ENCODE measurements around the gene THSD8. TPM values are rescaled to one million over a fixed set of nuclear protein-coding genes. Genes with fewer than 3 reads are reported as not detected.
A peak's percentile ranks its signal among the peaks of the same experiment; 100 is the strongest.
"Not testable (repeated sequence)": the region's sequence is repeated elsewhere in the genome, so short reads cannot be mapped to it uniquely, and the experiment has no call there.

THSD8 gene
- total RNA-seq, 1 donor from 2014 or later: 1.5 TPM

DNA sequence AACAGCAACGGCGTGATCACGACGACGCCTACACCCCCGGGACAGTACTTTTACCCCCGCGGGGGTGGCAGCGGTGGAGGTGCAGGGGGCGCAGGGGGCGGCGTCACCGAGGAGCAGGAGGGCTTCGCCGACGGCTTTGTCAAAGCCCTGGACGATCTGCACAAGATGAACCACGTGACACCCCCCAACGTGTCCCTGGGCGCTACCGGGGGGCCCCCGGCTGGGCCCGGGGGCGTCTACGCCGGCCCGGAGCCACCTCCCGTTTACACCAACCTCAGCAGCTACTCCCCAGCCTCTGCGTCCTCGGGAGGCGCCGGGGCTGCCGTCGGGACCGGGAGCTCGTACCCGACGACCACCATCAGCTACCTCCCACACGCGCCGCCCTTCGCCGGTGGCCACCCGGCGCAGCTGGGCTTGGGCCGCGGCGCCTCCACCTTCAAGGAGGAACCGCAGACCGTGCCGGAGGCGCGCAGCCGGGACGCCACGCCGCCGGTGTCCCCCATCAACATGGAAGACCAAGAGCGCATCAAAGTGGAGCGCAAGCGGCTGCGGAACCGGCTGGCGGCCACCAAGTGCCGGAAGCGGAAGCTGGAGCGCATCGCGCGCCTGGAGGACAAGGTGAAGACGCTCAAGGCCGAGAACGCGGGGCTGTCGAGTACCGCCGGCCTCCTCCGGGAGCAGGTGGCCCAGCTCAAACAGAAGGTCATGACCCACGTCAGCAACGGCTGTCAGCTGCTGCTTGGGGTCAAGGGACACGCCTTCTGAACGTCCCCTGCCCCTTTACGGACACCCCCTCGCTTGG is 9.6 kb upstream of the THSD8 start:
- ATAC-seq (peak; percentile 0), DNase-seq (ENCODE audit: low spot score) (peak; percentile 80)

- ATAC-seq: no peak
- DNase-seq (ENCODE audit: low spot score): no peak
These were observed 9.0 kb upstream of the THSD8 start for GRCh38 chr19:12792853-12793289.

DNA sequence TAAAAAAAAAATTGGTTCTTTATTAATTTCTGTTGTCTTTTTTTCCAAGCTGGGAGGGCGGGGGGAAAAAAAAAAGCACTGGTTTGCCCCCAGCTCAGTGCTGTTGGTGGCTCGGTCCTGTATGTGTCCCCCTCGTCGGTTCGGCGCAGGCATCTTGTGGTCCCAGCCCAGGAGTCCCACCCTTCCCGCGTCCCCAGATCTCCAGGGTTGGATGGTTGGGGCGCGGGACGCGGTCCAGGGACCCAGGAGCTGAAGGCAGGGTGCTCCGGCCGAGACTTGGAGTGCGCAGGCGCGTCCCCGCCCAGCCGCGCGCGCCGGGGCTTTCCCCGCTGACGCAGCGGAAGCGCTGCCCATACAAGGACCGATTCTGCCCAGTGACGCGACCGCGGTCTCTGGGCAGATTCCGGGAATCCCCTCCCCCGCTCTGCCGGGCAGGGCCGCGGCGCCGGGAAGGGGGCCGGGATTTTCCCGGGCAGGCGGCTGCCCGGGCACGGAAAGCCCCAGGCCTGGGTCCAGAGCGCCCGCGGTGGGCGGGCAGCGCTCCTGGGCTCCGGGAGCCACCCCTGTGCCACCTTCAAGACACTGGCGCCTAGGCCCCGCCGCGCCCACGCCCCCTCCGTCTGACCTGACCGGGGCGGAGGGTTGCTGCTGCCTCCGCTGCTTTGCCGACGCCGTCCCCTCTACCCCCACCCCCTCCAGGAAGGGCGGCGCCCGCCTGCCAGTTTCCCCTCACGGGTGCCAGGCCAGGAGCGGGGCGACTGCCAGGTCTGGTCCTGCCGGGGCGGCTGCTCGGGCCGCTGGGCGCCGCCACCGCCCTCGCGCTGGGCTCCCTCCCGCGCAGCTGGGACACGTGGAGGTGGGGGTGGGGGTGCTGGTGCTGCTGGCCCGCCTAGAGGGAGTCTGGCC is 8.3 kb upstream of the THSD8 start:
- DNase-seq (ENCODE audit: low spot score): peak; percentile 98
- ATAC-seq: peak; percentile 49

GRCh38 chr19:12794196-12794941 is 7.5 kb upstream of the THSD8 start:
- ATAC-seq (no peak), DNase-seq (ENCODE audit: low spot score) (no peak)

DNA sequence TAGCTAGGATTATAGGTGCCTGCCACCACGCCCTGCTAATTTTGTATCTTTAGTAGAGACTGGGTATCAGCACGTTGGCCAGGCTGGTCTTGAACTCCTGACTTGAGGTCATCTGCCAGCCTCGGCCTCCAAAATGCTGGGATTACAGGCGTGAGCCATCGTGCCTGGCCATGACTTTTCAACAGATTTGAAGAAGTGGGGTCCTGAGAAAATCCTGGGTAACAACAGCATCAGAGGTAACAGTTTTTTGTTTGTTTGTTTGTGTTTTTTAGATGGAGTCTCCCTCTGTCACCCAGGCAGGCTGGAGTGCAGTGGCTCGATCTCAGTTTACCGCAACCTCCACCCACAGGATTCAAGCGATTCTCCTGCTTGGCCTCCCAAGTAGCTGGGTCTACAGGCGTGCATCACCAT is 6.9 kb upstream of the THSD8 start:
- DNase-seq (ENCODE audit: low spot score): no peak

GRCh38 chr19:12796146-12797071 is 5.5 kb upstream of the THSD8 start:
- peak; percentile 76 for DNase-seq (ENCODE audit: low spot score)
- peak; percentile 45 for ATAC-seq

More for the DNA sequence above, 6.9 kb upstream of the THSD8 start:
- ATAC-seq: no peak

GRCh38 chr19:12797141-12797587 is 4.7 kb upstream of the THSD8 start:
- ATAC-seq: no peak
- DNase-seq (ENCODE audit: low spot score): no peak

DNA sequence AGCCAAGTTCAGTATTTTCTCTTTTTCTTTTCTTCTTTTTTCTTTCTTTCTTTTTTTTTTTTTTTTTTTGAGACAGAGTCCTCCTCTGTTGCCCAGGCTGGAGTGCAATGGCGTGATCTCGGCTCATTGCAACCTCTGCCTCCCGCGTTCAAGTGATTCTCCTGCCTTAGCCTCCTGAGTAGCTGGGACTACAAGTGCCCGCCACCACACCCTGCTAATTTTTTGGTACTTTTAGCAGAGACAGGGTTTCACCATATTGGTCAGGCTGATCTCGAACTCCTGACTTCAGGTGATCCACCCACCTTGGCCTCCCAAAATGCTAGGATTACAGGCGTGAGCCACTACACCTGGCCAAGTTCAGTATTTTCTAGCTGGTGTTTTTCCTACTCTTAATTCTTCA is 4.3 kb upstream of the THSD8 start:
- not testable (repeated sequence) for ATAC-seq; DNase-seq (ENCODE audit: low spot score)

- DNase-seq (ENCODE audit: low spot score): no peak
- no peak for ATAC-seq
These were observed 2.0 kb upstream of the THSD8 start for GRCh38 chr19:12799742-12800465.

DNA sequence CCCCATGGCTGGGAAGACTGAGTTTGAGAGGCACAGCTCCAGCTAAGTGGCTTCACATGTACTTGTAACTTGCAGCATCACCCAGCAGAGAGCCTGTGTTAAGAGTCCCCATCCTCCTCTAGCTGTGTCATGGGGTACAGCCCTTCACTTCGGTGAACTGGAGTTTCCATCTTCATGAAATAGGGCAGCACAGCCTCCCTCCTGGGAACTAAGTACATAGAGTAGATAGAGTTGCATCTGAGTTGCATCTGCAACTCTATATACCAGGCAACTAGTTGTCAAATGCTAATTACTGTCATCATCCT is 1.5 kb upstream of the THSD8 start:
- DNase-seq (ENCODE audit: low spot score): no peak
- ATAC-seq: no peak

DNA sequence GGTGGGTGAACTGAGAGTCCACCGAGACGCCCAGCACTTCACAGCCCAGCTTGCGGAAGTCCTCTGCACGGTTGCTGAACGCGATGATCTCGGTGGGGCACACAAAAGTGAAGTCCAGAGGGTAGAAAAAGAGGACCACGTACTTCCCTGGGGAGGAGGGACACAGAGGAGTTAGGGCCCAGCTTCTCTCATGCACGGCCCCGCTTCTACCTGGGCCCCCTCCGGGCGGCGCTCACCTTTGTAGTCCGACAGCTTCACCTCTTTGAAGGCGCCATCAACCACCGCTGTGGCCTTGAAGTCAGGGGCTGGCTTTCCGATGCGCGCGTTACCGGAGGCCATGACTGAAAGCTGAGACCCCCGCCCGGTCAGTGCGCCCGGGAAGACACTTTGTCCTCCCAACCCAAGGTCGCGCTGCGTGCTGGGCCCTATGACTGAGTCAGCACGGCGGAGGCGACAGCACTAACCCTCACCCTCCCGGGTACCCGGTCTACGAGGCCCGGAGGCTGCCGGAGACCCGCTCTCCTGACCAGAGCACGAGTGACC is 875 bp upstream of the THSD8 start:
- DNase-seq (ENCODE audit: low spot score): no peak
- peak; percentile 19 for ATAC-seq

DNA sequence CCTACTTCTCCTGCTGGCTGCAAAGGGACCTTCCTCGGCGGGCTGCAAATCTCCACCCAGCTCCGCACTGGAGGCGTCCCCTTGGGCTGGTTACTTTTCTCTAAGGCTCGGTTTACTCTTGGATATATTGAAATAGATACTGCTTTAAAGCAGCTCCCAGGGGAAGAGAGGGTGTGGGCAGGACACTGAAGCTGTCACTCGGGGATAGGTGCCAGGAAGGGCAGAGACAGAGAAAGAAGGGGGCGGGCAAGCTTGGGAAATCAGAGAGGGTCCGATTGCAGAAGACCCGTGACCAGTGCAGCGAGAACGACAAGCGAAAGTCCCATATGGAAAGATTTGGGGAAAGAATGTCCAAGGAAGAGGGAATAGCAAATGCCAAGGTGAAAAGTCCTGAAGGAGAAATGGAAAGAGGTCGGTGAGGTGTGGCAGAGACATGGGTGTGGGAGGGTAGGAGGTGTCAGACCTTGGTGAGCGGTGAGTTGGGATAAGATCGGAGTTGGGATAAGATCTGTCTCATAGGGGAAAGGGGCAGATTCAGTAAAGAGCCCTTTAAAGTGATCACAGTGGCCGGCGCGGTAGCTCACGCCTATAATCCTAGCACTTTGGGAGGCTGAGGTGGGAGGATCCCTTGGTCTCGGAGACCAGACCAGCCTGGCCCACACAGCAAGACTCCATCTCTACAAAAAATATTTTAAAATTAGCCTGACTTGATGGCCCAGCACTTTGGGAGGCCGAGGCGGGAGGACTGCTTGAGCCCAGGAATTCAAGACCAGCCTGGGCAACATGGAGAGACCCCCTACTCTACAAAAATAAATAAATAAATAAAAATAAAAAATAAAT is 618 bp downstream of the THSD8 start:
- ATAC-seq (peak; percentile 52), DNase-seq (ENCODE audit: low spot score) (no peak)

DNA sequence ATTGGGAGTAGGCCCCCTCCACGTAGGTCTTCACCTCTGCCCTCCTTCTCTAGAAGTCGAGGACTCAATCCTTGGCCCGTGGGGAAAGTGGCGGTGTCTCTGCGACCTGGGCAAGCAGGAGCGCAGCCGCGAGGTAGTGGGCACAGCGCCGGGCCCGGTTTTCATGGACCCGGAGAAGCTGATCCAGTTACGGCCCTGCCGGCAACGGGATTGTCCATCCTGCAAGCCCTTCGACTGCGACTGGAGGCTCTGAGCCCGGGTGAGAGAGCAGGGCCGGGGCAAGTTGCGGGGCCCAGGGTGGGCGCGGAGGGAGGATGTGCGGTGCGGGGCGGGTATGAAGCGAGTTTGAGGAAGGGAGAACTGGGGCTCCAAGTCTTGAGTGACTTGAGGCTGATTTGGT is 2.2 kb downstream of the THSD8 start:
- no peak for DNase-seq (ENCODE audit: low spot score)
- no peak for ATAC-seq

DNA sequence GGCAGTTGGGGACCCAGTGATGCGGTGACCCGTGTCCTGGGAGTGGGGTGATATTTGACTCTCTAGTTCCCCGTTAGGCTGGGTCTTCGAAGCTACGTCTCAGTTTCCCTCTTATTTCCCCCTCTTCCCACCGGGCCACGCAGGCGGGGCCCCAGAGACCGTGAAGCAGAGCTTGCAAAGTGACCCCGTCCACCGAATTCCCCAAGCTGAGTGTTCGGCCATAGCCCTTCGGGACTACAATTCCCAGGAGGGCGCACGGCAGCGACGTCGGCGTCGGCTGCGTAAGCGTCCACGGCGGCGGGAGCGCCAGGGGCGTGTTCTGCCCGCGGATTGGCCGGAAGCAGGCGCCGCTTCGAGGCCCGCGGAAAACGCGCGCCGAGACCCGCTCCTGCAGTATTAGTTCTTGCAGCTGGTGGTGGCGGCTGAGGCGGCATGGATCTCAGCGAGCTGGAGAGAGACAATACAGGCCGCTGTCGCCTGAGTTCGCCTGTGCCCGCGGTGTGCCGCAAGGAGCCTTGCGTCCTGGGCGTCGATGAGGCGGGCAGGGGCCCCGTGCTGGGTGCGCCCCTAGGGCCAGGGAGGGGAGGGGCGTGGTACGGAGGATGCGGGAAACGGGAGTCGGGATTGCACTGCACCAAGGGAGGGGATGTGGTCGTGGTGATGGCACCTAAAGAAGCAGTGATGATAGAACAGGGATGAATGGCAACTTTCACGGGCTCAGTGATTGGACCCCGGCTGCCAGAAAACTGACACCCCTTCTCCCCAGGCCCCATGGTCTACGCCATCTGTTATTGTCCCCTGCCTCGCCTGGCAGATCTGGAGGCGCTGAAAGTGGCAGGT is 4.6 kb downstream of the THSD8 start, which contains the start of gene RNASEH2A:
Gene RNASEH2A (plus strand): TSS at position 343 of the 840 bp plus-strand sequence. CDS start 90 bp downstream, at position 433.
- DNase-seq (ENCODE audit: low spot score) (peak; percentile 90), ATAC-seq (peak; percentile 83)

GRCh38 chr19:12815088-12815487 is 13.2 kb downstream of the THSD8 start:
- no peak for DNase-seq (ENCODE audit: low spot score)
- ATAC-seq: no peak

GRCh38 chr19:12817188-12817587 is 15.3 kb downstream of the THSD8 start:
- ATAC-seq; DNase-seq (ENCODE audit: low spot score): not testable (repeated sequence)

- DNase-seq (ENCODE audit: low spot score): not testable (repeated sequence)
These were observed 15.9 kb downstream of the THSD8 start for GRCh38 chr19:12817810-12818209.

More at GRCh38 chr19:12817810-12818209, 15.9 kb downstream of the THSD8 start:
- ATAC-seq: not testable (repeated sequence)
